ENCODE data around the gene KCNG2.

DNA sequence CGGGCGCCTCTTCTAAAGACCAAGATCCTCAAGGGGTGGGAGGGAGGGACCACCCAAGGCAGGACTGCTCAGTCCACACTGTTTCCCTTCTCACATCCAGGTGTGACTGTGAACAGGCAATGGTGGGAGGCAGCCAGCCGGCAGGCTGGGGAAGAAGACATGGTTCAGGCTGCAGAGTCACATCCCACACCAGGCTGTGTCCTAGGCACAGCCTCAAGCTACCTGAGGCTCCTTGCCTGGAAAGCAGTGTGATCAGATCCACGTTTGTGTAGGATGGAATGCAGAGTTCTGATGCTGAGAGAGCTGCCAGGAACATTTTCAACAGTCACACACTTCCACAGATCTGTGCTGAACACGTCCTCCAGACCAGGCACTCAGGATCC lies 137.4 kb downstream of the KCNG2 start:
- TF ChIP-seq, protein P1, sequence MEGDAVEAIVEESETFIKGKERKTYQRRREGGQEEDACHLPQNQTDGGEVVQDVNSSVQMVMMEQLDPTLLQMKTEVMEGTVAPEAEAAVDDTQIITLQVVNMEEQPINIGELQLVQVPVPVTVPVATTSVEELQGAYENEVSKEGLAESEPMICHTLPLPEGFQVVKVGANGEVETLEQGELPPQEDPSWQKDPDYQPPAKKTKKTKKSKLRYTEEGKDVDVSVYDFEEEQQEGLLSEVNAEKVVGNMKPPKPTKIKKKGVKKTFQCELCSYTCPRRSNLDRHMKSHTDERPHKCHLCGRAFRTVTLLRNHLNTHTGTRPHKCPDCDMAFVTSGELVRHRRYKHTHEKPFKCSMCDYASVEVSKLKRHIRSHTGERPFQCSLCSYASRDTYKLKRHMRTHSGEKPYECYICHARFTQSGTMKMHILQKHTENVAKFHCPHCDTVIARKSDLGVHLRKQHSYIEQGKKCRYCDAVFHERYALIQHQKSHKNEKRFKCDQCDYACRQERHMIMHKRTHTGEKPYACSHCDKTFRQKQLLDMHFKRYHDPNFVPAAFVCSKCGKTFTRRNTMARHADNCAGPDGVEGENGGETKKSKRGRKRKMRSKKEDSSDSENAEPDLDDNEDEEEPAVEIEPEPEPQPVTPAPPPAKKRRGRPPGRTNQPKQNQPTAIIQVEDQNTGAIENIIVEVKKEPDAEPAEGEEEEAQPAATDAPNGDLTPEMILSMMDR (IDR thresholded peaks at IDR 0.05) = no peak
- TF ChIP-seq POLR2A (IDR thresholded peaks at IDR 0.05) = no peak
